ENCODE data around the gene PKP4. TPM values are rescaled to one million over a fixed set of nuclear protein-coding genes. Genes with fewer than 3 reads are reported as not detected.
"Not testable (repeated sequence)": the region's sequence is repeated elsewhere in the genome, so short reads cannot be mapped to it uniquely, and the experiment has no call there.

The PKP4 gene
- total RNA-seq, 1 experiment from 2014 or later, result 52.0 TPM

DNA sequence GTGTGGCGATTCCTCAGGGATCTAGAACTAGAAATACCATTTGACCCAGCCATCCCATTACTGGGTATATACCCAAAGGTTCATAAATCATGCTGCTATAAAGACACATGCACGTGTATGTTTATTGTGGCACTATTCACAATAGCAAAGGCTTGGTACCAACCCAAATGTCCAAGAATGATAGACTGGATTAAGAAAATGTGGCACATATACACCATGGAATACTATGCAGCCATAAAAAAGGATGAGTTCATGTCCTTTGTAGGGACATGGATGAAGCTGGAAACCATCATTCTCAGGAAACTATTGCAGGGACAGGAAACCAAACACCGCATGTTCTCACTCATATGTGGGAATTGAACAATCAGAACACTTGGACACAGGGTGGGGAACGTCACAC lies 17.7 kb upstream of the PKP4 start:
- H4K91ac ChIP-seq (ENCODE audit: insufficient read length, low read depth, low read length); H2BK15ac ChIP-seq (ENCODE audit: low read depth, low read length); H3K23ac ChIP-seq (ENCODE audit: insufficient read length, low read depth, low read length); H2AK5ac ChIP-seq (ENCODE audit: insufficient read length, low read length); H2BK5ac ChIP-seq (ENCODE audit: insufficient read length, low read length); H3K4me1 Mint-ChIP-seq; H3K4me1 ChIP-seq (ENCODE audit: insufficient read depth, low read length); H4K20me1 ChIP-seq (ENCODE audit: control insufficient read depth, insufficient read depth, insufficient read length); H2AFZ ChIP-seq (ENCODE audit: low read length); H3K9ac ChIP-seq (ENCODE audit: extremely low read depth, insufficient read length, low read length); H4K8ac ChIP-seq (replicated peaks; ENCODE audit: insufficient read length, low read depth, low read length); DNase-seq; H2BK12ac ChIP-seq (ENCODE audit: insufficient read length, low read depth, low read length); H3K27ac ChIP-seq (ENCODE audit: insufficient read length, low read depth, low read length); H3T11ph ChIP-seq (ENCODE audit: low read length); H3K79me2 ChIP-seq (ENCODE audit: insufficient read depth, low read length); H3K79me1 ChIP-seq (ENCODE audit: insufficient read depth, low read depth, low read length, poor library complexity, severe bottlenecking); H3K56ac ChIP-seq (ENCODE audit: insufficient read length, low read depth, low read length); H3K4ac ChIP-seq (ENCODE audit: low read depth, low read length); H3K18ac ChIP-seq (ENCODE audit: insufficient read length, low read depth, low read length); H2BK20ac ChIP-seq (ENCODE audit: low read depth, low read length, poor library complexity, severe bottlenecking); H3K9me3 ChIP-seq (ENCODE audit: control insufficient read depth, low read depth, low read length); H3K27me3 ChIP-seq (ENCODE audit: insufficient read depth, low read length); H3K14ac ChIP-seq (ENCODE audit: insufficient read depth, low read length); H3K4me2 ChIP-seq (ENCODE audit: insufficient read depth, insufficient read length, low read length); H2BK120ac ChIP-seq (ENCODE audit: low read depth, low read length, poor library complexity, severe bottlenecking); H3K27ac Mint-ChIP-seq; H3K27me3 Mint-ChIP-seq (ENCODE audit: low read depth); H3K4me3 Mint-ChIP-seq; H3K36me3 Mint-ChIP-seq (ENCODE audit: insufficient read depth in 1 of 3, low read depth in 3 of 3); H4K5ac ChIP-seq (ENCODE audit: insufficient read length, low read depth, low read length); H3K23me2 ChIP-seq (ENCODE audit: insufficient read length, low read depth, low read length, poor library complexity, severe bottlenecking): not testable (repeated sequence)
- WGBS (ENCODE audit: extremely low coverage, insufficient read length, low lambda C conversion rate), result no CpG with 5 or more reads among the region's 4 CpGs
- H3K9me3 Mint-ChIP-seq, result peaks cover 10 to 13% of the 10 kb centered on the region in 2 experiments
